22Rv1 (cell line): ENCODE results near the gene SND1.

Experiments
- ZFX ChIP-seq: fragments of 450-650 bp; IDR thresholded peaks from 2 replicates; pipeline ENCODE4 v1.6.1; 2017; ENCODE audit warnings: antibody characterized with exemption, borderline replicate concordance
- TF ChIP-seq, protein P1 (sequence below): fragments of 450-650 bp; IDR thresholded peaks from 2 replicates; pipeline ENCODE4 v1.5.1; 2017; ENCODE audit warnings: mild to moderate bottlenecking

GRCh38 chr7:127751062-127751461 is 99.1 kb downstream of the SND1 start:
- TF ChIP-seq, protein P1, sequence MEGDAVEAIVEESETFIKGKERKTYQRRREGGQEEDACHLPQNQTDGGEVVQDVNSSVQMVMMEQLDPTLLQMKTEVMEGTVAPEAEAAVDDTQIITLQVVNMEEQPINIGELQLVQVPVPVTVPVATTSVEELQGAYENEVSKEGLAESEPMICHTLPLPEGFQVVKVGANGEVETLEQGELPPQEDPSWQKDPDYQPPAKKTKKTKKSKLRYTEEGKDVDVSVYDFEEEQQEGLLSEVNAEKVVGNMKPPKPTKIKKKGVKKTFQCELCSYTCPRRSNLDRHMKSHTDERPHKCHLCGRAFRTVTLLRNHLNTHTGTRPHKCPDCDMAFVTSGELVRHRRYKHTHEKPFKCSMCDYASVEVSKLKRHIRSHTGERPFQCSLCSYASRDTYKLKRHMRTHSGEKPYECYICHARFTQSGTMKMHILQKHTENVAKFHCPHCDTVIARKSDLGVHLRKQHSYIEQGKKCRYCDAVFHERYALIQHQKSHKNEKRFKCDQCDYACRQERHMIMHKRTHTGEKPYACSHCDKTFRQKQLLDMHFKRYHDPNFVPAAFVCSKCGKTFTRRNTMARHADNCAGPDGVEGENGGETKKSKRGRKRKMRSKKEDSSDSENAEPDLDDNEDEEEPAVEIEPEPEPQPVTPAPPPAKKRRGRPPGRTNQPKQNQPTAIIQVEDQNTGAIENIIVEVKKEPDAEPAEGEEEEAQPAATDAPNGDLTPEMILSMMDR: no peak
- TF ChIP-seq ZFX: no peak
